SKM-1 treated with dmso at 0.1 percent for 144 hours (cell line): Measurements from ENCODE around the gene TP53RK.

Experiments
- DNase-seq: peaks from one replicate; lab custom pipeline; 2025; ENCODE audit not compliant: unreplicated experiment; lab: John Stamatoyannopoulos, UW

TP53RK gene

DNA sequence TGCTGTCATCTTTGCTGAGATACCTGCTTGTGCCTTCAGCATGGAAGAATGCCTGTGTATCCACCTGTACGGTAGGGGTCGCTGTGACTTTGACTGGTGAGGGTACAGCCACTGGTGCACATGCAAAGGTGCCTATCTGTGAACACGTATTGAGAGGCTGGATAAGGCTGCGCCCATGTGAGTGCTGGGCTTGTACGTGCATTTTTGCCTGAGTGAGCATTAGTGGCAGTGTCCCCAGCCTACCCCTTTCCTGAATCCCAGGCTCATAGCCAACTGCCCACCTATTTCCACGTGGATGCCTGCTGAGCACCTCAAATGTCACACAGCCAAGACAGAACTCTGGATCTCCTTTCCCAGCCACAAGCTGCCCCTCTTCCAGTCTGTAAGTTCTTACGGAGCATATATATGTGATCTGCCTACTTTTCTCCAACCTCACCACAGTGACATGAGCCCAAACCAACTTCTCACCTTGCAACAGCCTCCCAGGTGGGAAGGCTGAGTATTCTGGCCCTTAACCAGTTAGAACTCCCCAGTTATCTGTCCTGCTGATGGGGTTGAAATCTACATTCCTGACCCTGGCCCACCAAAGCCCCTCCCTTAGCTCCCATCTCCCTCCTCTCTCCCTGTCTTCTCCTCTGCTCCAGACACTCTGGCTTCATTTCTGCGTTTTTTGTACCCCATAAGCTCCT lies 19.1 kb upstream of the TP53RK start:
- DNase-seq: no peak

DNA sequence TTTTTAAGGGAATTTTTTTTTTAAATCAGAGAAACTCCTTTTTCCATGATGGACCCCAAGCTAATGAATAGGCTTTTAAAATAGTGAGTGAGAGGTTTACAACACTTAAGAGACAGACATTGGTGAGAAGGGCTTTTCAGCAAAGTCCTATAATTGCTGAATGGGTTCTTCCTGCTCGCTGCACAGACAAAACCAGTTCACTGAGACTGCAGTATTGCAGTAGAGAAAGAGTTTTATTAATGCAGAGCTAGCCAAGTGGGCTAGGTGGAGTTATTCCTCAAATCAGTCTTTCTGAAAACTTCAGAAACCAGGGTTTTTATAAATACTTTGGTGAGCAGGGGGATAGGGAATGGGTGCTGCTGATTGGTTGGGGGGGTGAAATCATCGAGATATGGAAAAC lies 17.0 kb upstream of the TP53RK start:
- no peak for DNase-seq

DNA sequence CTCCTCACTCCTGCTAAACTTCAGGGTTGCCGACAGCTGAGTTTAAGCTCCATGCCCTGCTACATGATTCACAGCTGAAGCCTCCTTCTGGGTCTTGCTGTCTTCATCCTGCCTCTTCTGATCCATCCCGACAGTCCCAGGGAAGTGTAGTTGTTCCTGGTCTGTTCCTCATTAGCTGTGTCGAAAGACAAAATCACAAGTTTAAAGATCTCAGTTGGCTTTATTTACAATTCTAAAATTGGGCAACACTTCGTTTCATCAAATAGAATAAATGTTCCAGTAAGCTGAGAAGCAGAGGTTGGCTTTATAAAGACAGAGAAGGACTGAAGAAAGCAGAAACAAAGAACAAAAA lies 16.1 kb upstream of the TP53RK start:
- no peak for DNase-seq

DNA sequence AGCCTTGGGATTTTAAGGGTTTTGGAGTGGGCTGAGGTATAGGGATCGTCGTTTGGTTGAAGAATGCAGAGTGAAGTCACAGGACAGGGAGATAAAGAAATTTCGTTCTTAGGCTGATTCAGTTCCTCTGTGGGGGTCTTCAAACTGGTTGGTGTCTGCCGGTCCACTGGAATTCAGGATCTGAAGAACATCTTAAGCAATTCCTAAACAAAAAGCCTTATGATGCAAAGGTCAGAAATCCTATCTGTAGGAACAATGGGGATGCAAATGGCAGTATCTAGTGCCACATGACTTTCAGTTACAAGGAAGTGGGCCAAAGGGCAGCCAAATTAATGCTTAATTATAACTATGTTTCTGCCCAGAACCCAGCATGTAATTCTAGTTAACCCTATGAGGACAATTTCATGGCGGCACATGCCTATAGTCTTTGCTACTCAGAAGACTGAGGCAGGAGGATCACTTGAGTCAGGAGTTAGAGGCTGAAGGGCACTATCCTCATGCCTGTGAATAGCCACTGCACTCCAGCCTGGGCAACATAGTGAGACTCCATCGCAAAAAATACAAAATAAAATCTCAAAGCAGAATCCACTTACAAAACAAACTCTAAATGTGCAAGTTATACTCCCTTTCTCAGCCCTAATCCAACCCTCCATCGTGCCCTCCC lies 15.6 kb upstream of the TP53RK start:
- DNase-seq: no peak

DNA sequence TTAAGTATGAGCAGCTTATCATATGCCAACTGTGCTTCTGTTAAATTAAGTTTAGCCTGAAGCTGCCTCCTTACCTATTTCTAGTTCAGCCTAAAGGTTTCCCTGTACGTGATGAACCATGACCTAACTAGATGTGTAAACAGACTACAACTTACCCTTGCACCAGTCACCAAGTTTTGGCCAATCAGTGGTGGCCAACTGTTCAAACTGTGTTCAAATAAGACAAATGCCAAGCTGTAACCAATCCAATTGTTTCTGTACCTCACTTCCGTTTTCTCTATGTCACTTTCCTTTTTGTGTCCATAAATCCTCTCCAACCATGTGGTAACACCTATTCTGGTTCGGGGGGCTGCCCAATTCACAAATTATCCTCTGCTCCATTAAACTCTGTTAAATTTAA lies 14.2 kb upstream of the TP53RK start:
- DNase-seq: no peak

DNA sequence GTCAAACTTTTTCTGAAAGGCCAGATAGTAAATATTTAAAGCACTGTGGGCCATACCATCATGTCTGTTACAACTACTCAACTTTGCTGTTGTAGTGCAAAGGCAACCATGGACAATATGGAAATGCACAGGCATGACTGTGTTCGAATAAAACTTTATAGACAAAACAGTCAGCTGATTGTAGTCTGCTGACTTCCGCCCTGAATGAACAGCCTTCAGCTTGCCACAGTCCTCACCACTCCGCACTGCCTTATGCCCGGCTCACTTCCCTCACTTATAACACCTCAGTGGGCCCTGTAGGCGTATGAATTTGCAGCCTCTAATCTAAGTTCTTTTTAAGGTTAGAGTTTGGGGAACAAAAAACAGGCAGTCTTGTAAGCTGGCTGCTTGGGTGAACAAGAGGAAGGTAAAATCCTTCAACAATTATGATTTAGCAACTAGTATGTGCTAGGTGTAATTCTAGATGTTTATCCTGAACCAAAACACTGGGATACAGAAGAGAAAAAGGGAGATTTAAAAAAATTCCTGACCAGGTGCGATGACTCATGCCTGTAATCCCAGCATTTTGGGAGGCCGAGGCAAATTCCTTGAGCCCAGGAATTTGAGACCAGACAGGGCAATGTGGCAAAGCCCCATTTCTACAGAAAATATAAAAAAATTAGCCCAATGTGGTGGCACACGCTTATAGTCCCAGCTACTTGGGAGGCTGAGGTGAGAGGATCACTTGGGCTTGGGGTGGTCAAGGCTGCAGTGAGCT lies 13.4 kb upstream of the TP53RK start:
- DNase-seq: no peak

DNA sequence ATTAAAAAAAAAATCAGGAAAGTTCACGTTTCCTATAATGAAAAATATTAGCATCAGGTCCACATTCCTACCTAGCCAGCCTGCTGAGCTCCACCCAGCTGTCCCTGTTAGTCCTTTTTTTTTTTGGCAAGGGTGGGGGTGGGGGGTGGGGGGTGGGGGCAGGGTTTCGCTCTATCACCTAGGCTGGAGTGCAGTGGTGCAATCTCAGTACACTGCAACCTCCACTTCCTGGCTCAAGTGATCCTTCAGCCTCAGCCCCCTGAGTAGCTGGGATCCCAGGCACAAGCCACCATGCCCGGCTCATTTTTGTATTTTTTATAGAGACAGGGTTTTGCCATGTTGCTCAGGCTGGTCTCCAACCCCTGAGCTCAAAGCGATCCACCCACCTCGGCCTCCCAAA lies 12.7 kb upstream of the TP53RK start:
- DNase-seq: no peak

DNA sequence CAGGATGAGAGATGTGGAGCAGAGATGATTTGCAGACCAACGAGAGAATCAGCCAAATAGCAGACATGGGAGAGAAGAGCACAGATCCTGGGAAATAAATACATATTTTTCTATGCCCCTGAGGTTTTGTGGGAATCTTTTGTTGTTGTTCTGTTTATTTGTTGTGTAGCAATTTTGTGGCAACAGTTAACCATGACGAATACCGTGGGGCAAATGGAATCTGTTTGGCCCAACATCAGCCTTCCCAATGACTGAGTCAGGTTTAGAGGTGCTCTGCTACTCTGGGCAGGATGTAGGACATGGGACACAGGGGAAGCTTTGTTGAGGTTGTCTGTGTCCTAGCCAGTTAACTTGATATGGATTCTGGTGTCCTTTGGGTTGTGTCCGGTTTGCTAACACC lies 12.3 kb upstream of the TP53RK start:
- no peak for DNase-seq

DNA sequence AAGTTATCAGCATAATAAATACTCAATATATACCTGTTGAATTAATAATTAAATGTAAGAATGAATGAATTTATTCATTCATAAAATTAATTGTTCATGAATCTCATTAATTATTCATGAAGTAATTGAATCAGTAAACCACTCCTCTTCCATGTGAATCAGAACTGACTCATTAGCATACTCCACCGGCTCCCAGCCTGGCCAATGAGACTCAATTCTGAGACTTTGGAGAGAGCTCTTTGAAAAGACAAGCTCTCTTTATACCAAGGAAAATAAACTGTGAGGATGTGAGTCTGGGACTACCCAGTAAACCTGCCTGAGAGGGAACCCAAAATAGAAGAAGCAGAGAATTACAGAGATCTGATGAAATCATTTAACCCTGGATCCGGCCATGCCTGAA lies 11.8 kb upstream of the TP53RK start:
- DNase-seq: no peak

DNA sequence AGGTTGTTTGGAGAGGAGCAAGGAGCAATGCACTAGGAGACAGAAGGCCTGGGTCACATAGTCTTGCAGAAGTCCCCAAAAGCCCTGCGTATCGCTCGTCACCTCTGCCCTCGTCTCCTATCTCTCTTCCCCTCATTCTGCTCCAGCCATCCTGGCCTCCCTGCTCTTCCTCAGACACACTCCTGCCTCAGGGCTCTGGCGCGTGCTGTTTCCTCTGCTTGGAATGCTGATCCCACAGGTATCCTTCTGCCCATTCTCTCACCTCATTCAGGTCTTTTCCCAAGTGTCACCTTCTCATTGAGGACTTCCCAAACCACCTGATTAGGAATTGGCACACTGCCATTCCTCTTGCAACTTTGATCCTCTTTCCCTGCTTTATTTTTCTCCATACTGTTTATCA lies 11.2 kb upstream of the TP53RK start:
- DNase-seq: no peak

DNA sequence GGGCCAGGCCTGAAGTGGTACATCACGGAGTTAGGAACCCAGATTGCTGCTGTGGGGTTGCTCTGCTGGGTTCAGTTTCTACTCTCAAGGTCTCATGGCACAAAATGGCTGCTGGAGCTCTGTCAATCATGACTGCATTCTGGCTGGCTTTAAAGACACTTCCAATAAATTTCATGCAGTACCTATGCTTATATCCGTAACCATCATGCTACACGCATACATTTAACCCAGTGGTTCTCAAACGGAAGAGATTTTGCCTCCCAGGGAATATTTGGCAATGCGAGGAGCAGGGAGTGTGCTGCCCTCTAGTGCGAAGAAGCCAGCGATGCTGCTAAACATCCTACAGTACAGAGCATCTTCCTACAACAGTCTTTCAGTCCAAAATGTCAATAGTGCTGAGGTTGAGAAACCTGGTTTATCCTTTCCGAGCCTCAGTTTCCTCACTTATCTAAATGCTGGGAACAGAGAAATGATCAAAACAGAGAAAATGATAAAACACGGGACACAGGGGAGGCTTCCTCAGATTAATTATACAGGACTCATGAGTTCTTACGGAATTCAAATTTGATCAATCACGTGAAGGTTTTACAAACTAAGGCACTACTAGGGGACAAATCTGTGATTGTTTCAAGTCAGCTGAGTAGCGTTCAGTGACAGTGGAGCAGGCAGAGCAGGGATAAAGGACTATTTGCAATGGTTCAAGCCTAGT lies 10.6 kb upstream of the TP53RK start:
- DNase-seq: peak; percentile 66

DNA sequence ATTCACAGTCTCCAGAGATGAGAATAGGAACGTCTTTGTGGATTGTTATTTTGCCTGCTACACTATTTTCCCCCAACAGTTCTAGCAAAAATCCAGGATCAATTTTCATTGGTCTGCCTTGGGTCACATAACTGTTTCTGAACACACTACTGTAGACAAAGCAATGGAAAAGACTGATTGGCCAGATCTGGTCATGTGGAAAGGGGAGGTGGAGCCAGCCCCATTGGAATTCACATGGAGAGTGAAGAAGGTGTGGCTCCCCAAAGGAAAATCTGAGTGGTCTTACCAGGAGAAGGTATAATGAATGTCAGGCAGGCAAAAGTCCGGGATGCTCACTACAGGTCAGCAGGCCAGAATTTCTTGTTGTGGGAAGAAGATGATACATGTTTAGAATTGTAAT lies 9.5 kb upstream of the TP53RK start:
- no peak for DNase-seq

DNA sequence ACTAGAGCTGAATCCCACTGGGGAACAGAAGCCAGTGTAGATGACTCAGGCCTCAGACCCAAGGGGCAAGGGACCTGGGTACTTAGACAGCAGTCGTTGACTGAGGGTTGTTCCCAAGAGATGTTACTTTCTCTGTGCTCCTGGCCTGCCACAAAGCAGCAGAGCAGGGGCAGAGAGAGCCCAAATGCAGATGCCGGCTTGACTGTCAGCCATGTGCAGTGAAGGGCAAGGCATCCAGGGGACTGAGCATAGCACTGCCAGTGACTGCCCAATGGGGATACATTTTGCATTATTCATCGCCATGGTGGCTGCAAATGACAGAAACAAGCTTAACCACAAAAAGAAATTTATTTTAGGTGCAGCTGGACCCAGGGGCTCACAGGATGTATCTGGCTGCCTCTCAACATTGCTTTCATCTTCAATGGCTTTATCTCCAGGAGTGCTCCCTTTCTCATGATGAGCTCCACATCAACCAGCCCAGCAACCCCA lies 7.6 kb upstream of the TP53RK start:
- DNase-seq: no peak

DNA sequence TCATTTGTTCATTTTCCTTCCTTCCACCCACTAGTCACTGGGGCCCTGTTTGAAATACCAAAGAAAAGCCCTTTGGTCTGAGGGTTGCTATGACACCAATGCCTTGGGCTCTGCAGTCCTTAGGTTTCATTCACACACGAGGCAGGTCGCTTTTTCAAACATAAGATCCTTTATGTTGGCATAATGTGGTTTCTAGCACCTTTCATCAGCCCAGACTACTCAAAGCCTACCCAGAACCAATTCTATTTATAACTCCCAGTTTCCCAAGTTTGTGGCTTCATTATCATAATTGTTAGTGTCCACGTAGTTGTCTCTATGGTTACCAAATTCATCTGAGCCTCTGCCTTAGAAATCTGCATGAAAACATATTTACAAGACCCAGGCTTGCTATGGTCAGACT lies 6.6 kb upstream of the TP53RK start:
- no peak for DNase-seq

DNA sequence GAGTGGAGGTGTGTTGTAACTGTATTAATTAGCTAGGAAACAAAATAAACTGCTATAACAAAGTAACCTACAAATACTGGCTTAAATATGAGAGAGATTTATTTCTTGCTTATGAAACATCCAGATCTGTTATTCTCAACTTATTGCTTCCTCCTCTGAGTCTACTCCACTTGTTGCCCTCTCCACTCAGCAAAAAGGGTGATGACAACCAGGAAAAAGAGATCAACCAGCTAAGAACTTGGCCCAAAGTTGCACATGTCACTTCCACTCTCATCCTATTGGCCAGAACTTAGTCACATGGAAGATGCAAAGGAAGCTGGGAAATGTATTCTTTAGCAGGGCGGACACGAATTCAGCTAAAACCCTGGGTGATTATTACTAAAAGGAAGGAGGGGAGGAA lies 5.2 kb upstream of the TP53RK start:
- DNase-seq: peak; percentile 33

DNA sequence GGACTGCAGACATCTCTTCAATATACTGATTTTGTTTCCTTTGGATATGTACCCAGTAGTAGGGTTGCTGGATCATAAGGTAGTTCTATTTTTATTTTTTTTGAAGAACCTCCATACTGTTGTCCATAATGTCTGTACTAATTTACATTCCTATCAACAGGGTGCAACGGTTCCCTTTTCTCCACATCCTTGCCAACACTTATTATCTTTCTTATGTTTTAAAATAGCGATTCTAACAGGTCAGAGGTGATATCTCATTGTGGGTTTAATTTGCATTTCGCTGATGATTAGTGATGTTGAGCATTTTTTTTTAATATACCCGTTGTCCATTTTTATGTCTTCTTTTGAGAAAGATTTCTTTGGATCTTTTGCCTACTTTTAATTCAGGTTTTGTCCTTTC lies 2.0 kb upstream of the TP53RK start:
- no peak for DNase-seq

DNA sequence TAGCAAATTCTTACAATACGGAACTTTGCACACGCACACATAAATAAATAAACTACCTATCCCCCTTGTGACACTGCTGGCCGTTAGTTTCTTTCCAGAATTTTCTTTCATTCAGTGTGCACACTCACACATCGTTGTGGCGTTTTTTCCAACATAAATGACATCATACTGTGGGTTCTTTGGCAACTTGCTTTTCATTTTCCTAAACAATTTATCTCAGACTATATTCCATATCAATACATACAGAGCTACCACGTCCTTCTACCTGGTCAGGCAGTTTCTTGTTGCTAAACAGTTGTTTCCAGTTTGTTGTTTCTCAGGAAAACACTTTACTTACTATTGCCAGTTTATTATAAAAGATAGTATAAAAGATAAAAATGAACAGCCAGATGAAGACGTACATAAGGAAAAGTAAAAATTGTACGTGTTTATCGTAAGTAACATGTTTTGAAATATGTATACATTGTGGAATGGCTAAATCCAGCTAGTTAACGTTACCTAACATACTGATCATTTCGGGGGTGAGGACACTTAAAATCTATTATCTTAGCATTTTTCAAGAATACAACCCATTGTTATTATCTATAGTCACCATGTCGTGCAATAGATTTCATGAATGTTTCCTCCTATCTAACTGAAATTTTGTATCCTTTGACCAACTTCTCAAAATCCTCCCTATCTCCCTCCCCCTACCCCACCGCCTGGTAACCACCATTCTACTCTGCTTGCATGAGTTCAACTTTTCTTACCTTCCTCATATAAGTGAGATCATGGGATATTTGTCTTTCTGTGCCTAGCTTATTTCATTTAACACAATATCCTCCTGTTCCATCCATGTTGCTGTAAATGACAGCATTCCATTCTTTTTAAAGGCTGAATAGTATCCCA lies 1.2 kb upstream of the TP53RK start:
- DNase-seq: no peak

DNA sequence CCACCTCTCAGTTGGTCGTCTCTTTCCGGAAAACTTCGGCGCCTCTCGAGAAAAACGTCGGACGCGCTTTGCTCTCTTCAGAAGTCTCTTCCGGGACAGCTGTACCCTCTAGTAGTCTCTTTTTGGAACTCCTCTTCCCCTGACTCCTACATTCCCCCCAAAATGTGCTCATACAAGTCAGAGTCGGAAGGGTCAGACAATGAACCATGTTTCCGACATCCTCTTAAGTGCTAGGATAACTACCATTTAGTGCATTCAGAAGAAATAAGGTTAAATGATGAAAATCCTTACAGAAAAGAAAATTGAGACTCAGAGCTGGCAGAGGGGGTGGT lies 476 bp upstream of the TP53RK start:
- DNase-seq: no peak

DNA sequence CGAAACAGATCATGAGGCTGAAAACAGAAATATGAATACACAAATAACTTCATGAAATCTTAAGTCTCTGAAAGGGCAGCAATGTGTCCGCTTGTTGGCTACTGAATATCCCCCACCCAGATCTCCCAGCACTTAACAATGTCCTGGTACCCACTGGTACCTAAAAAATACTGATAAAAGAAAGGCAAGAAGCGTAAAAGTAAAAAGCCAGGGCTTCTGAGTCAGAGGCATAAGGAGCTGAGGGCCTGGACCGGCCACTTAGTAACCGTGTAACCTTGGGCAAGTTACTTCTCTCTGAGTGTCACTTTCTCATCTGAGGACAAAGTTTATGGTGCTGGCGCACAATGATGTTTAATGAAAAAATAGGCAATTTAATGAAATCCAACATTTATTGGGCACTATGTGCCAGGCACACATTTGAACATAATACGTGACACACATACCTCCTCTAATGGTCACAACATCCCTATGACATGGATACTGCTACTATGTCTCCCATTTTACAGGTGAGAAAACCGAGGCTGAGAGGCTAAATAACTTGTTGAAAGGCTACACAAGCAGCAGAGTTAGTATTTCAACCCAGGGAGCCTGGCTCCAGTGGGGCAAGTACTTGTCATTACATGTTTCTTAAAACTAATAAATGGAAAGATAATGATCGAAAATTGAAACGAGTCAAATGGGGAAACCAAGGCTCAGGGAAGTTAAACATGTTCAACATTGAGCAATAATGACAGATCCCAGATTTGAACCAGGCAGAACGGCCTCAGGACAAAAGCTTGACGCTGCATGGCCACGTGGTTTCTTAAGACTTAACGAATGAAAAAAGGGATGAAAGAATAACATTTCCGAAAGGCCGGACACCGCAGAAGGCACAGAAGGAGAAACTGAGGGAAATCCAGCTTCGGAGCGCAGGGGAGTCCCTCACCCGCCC lies 828 bp downstream of the TP53RK start:
- no peak for DNase-seq
